OCI-LY7 (cell line): ENCODE data around the gene HDAC4. TPM values are rescaled to one million over a fixed set of nuclear protein-coding genes. Genes with fewer than 3 reads are reported as not detected.

Experiments
- BruUV-seq: library from RNA; stranded (reverse); fragments of 400-500 nt; replicated peaks from 2 replicates; lab custom pipeline; 2021; lab: Mats Ljungman, UMichigan
- CTCF ChIA-PET: fragments of 300-600 bp; sonication (Branson Sonifier 250); formaldehyde crosslinking; loops from one replicate; lab custom pipeline; 2022; ENCODE audit warnings: antibody characterized with exemption; ENCODE audit not compliant: unreplicated experiment; lab: Charles Lee
- POLR2A ChIA-PET: fragments of 300-600 bp; sonication (Branson Sonifier 250); formaldehyde crosslinking; loops from one replicate; lab custom pipeline; 2022; ENCODE audit warnings: antibody characterized with exemption; lab: Charles Lee
- DNase-seq: peaks from one replicate; pipeline ENCODE4 v3.0.0-alpha.2; 2015; ENCODE audit warnings: low spot score
- H2AFZ ChIP-seq: fragments of 200-600 bp; sonication (generic), shearing (Covaris generic); 2 replicates; pipeline ENCODE4 v1.6.1; 2014; ENCODE audit warnings: mild to moderate bottlenecking, antibody characterized with exemption, low read length, moderate library complexity
- H3K27ac ChIP-seq: fragments of 200-600 bp; sonication (generic); 2 replicates; pipeline ENCODE4 v1.5.1; 2014; ENCODE audit warnings: mixed run types, low read depth, mild to moderate bottlenecking, moderate library complexity, low read length, inconsistent platforms; ENCODE audit not compliant: poor library complexity, severe bottlenecking
- H3K36me3 ChIP-seq: fragments of 200-600 bp; sonication (generic); 2 replicates; pipeline ENCODE4 v1.6.1; 2014; ENCODE audit warnings: mild to moderate bottlenecking, antibody characterized with exemption, low read length, moderate library complexity, mixed read lengths; ENCODE audit not compliant: insufficient read depth
- H3K4me1 ChIP-seq: fragments of 200-600 bp; sonication (generic); 2 replicates; pipeline ENCODE4 v1.5.1; 2014; ENCODE audit warnings: mild to moderate bottlenecking, low read length; ENCODE audit not compliant: insufficient read depth, poor library complexity, severe bottlenecking
- H3K4me2 ChIP-seq: fragments of 200-600 bp; sonication (generic); 2 replicates; pipeline ENCODE4 v1.6.1; 2014; ENCODE audit warnings: mild to moderate bottlenecking, low read length
- H3K4me3 ChIP-seq: fragments of 200-600 bp; sonication (generic); 2 replicates; pipeline ENCODE4 v1.5.1; 2014; ENCODE audit warnings: mild to moderate bottlenecking, low read depth, low read length; ENCODE audit not compliant: poor library complexity, severe bottlenecking
- H3K79me2 ChIP-seq: fragments of 200-600 bp; sonication (generic); 2 replicates; pipeline ENCODE4 v1.6.1; 2016; ENCODE audit warnings: low read depth, mild to moderate bottlenecking, low read length, moderate library complexity, mixed read lengths; ENCODE audit not compliant: insufficient read depth
- H3K9me2 ChIP-seq: fragments of 200-600 bp; sonication (generic); 2 replicates; pipeline ENCODE4 v1.6.1; 2016; ENCODE audit warnings: mild to moderate bottlenecking, low read length, mixed read lengths; ENCODE audit not compliant: insufficient read depth
- H3K9me3 ChIP-seq: fragments of 200-600 bp; sonication (generic); 2 replicates; pipeline ENCODE4 v1.6.1; 2014; ENCODE audit warnings: mild to moderate bottlenecking, mixed run types, low read length, mixed read lengths
- H4K20me1 ChIP-seq: fragments of 200-600 bp; sonication (generic); 2 replicates; pipeline ENCODE4 v1.6.1; 2014; ENCODE audit warnings: mild to moderate bottlenecking, antibody characterized with exemption, low read length, moderate library complexity, mixed read lengths; ENCODE audit not compliant: insufficient read depth
- CTCF ChIP-seq: fragments of 200-600 bp; sonication (generic); conservative IDR thresholded peaks from 2 replicates; pipeline ENCODE4 v1.5.1; 2014; ENCODE audit warnings: mild to moderate bottlenecking, antibody characterized with exemption, low read length, moderate library complexity, mixed read lengths
- EZH2phosphoT487 ChIP-seq: fragments of 200-600 bp; sonication (generic); IDR thresholded peaks from 2 replicates; pipeline ENCODE4 v1.6.1; 2018; ENCODE audit warnings: low read depth, borderline replicate concordance, mild to moderate bottlenecking, mixed run types, antibody characterized with exemption, low read length, moderate library complexity, mixed read lengths
- intact Hi-C: fragments of 100-400 bp; cut with micrococcal nuclease; formaldehyde crosslinking; loops from one replicate; pipeline ENCODE4 v1.10.0; 2022; ENCODE audit not compliant: unreplicated experiment
- total RNA-seq, 2 experiments: library from RNA; depleted of rRNA in 1 of 2; stranded (reverse); fragments of >200 nt in 1 of 2; shearing (Covaris generic) in 1 of 2; gene quantifications; 2 replicates each; pipeline ENCODE4 v1.2.3, GENCODE V29; 2014 to 2022

HDAC4 gene
- total RNA-seq, 2 experiments from 2014 or later: 10.2 to 20.6 TPM

GRCh38 chr2:239027391-239028252 lies 373.2 kb downstream of the HDAC4 start:
- no TSS peak for BruUV-seq
- no peak overlapping the region for H3K27ac ChIP-seq
- no peak for TF ChIP-seq CTCF
- H3K79me2 ChIP-seq: no peaks in the 10 kb centered on the region
- H3K4me1 ChIP-seq: no peaks in the 10 kb centered on the region
- POLR2A ChIA-PET: no interaction called here
- intact Hi-C loops: no loop called here
- no peak overlapping the region for H2AFZ ChIP-seq
- H3K9me2 ChIP-seq: no peaks in the 10 kb centered on the region
- DNase-seq: no peak
- CTCF ChIA-PET: interaction anchor here (0.5 kb wide), 1 partner anchor 877 kb away, joined by 4 read pairs; no protein-coding TSS in a partner anchor
- no peak overlapping the region for H3K4me3 ChIP-seq
- no peaks in the 10 kb centered on the region for H3K36me3 ChIP-seq
- no peak overlapping the region for H3K4me2 ChIP-seq
- H3K9me3 ChIP-seq: no peaks in the 10 kb centered on the region
- H4K20me1 ChIP-seq: no peaks in the 10 kb centered on the region

- TF ChIP-seq EZH2phosphoT487 (no peak), CTCF (no peak)
- intact Hi-C loops: no loop called here
Measured at GRCh38 chr2:239026711-239027361, 374.0 kb downstream of the HDAC4 start.

More at GRCh38 chr2:239026711-239027361, 374.0 kb downstream of the HDAC4 start:
- Histone ChIP-seq H3K4me1 (no peaks in the 10 kb centered on the region), H3K4me3 (no peak overlapping the region), H3K36me3 (no peaks in the 10 kb centered on the region), H3K27ac (no peak overlapping the region), H3K9me3 (no peaks in the 10 kb centered on the region), H2AFZ (no peak overlapping the region), H3K9me2 (no peaks in the 10 kb centered on the region), H3K4me2 (no peak overlapping the region), H3K79me2 (no peaks in the 10 kb centered on the region), H4K20me1 (no peaks in the 10 kb centered on the region)
- ChIA-PET POLR2A (no interaction called here), CTCF (no interaction called here)
- BruUV-seq: no TSS peak
- no peak for DNase-seq
